ENCODE measurements around the gene CEBPE. TPM values are rescaled to one million over a fixed set of nuclear protein-coding genes. Genes with fewer than 3 reads are reported as not detected.

The CEBPE gene
- polyA plus RNA-seq, 1 experiment, result not detected

- H3K27me3 ChIP-seq (ENCODE audit: control insufficient read depth, insufficient read depth, low read length), result no peaks in the 10 kb centered on the region
- no peak for TF ChIP-seq CTCF (IDR thresholded peaks at IDR 0.05; ENCODE audit: low read depth, low read length)
- ChIA-PET POLR2A (no interaction called here), CTCF (interaction anchor here (1.0 to 5.6 kb wide), 3 partner anchors 12 to 35 kb away, joined by 3 to 35 read pairs (median 9); no protein-coding TSS in a partner anchor)
- no peak overlapping the region for H3K4me3 ChIP-seq (ENCODE audit: low read depth, low read length)
- no peak overlapping the region for H3K27ac ChIP-seq (ENCODE audit: low read depth, low read length)
- H3K9me3 ChIP-seq (ENCODE audit: control insufficient read depth, insufficient read depth, low read length), result peaks cover 4% of the 10 kb centered on the region; the same call in 1 of the 2 replicates
- DNase-seq (ENCODE audit: low read depth, low spot score), result no peak
These were observed 15.5 kb downstream of the CEBPE start for GRCh38 chr14:23103581-23103980.

- no peak for DNase-seq (ENCODE audit: low read depth, low spot score)
- Histone ChIP-seq H3K4me3 (ENCODE audit: low read depth, low read length) (no peak overlapping the region), H3K27ac (ENCODE audit: low read depth, low read length) (no peak overlapping the region), H3K27me3 (ENCODE audit: control insufficient read depth, insufficient read depth, low read length) (no peaks in the 10 kb centered on the region), H3K9me3 (ENCODE audit: control insufficient read depth, insufficient read depth, low read length) (no peaks in the 10 kb centered on the region)
- ChIA-PET POLR2A (no interaction called here), CTCF (interaction anchor here (5.6 kb wide), 1 partner anchor 34 kb away, joined by 35 read pairs; no protein-coding TSS in a partner anchor)
- TF ChIP-seq CTCF (IDR thresholded peaks at IDR 0.05; ENCODE audit: low read depth, low read length), result no peak
These were observed 16.3 kb downstream of the CEBPE start for GRCh38 chr14:23102801-23103200.

GRCh38 chr14:23101986-23102625 lies 16.9 kb downstream of the CEBPE start:
- Histone ChIP-seq H3K27ac (ENCODE audit: low read depth, low read length) (no peak overlapping the region), H3K4me3 (ENCODE audit: low read depth, low read length) (no peak overlapping the region), H3K9me3 (ENCODE audit: control insufficient read depth, insufficient read depth, low read length) (no peaks in the 10 kb centered on the region), H3K27me3 (ENCODE audit: control insufficient read depth, insufficient read depth, low read length) (no peaks in the 10 kb centered on the region)
- ChIA-PET POLR2A (no interaction called here), CTCF (interaction anchor here (5.6 kb wide), 1 partner anchor 34 kb away, joined by 35 read pairs; no protein-coding TSS in a partner anchor)
- no peak for DNase-seq (ENCODE audit: low read depth, low spot score)
- no peak for TF ChIP-seq CTCF (IDR thresholded peaks at IDR 0.05; ENCODE audit: low read depth, low read length)

- POLR2A ChIA-PET, result no interaction called here
- CTCF ChIA-PET, result interaction anchor here (0.6 to 5.6 kb wide), 2 partner anchors 25 to 33 kb away, joined by 4 to 35 read pairs; no protein-coding TSS in a partner anchor
- Histone ChIP-seq H3K9me3 (ENCODE audit: control insufficient read depth, insufficient read depth, low read length) (no peaks in the 10 kb centered on the region), H3K27ac (ENCODE audit: low read depth, low read length) (no peak overlapping the region), H3K4me3 (ENCODE audit: low read depth, low read length) (no peak overlapping the region), H3K27me3 (ENCODE audit: control insufficient read depth, insufficient read depth, low read length) (no peaks in the 10 kb centered on the region)
- TF ChIP-seq CTCF (IDR thresholded peaks at IDR 0.05; ENCODE audit: low read depth, low read length), result no peak
- no peak for DNase-seq (ENCODE audit: low read depth, low spot score)
These were observed 17.7 kb downstream of the CEBPE start for GRCh38 chr14:23101213-23101970.

Data from AG04450 (cell line).